ENCODE data around the gene GPR34.
"Not testable (repeated sequence)": the region's sequence is repeated elsewhere in the genome, so short reads cannot be mapped to it uniquely, and the experiment has no call there.

The GPR34 gene

GRCh38 chrX:41695426-41695825 is 6.7 kb downstream of the GPR34 start:
- no peak for DNase-seq

DNA sequence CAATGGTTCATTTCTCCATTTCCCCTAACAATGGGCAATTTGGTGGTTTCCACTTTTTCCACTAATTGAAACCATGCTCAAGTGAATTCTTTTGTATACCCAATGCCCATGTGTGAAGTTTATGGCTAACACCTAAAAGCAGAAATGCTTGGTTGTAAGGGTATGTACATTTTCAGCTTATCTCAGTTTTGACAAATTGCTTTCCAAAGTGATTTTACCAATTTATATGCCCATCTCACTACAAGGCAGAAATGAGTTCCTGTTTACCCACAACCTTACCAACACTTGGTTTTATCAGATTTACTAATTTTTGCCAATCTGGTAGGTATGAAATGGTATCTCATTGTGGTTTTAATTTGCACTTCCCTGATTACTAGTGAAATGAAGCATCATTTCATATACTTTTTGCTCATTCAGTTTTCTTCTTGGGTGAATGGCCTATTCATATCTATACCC is 14.8 kb downstream of the GPR34 start:
- no peak for DNase-seq

DNA sequence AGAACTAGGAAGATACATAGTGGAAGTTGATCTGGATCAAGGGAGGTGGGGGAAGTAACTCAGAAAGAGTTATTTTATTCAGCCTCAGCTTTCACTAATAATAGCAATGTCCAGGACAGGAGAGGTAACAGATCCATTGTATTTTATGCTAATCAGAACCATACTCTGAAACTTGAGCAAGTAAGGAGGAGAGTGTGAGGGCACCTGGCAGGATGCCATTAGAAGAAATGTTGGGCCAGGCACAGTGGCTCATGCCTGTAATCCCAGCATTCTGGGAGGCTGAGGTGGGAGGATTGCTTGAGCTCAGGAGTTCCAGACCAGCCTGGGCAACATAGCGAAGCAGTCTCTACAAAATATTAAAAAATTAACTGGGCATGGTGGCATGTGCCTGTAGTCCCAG is 16.3 kb downstream of the GPR34 start:
- no peak for DNase-seq

- no peak for DNase-seq
Observed at GRCh38 chrX:41705680-41706374, 17.1 kb downstream of the GPR34 start.

- DNase-seq: no peak
Observed at GRCh38 chrX:41707218-41707617, 18.4 kb downstream of the GPR34 start.

DNA sequence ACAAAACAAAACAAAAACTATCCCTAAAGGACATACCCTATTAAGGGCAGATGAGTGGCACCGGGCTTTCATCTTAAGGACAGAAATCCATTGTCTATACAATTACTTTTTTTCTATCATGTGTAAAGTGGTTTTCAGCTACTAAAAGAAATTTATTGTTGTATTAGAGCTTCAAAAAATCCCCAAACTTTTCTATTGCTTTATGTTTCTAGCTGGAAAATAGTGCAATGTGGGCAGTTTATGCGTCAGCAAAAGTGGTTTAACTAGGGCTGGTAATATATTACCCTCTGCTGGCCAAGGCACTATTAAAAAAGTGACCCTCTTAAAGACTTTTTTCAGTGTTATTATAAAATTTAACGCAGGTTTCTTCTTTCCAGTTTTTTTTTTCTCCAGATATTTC is 19.7 kb downstream of the GPR34 start:
- DNase-seq: no peak

DNA sequence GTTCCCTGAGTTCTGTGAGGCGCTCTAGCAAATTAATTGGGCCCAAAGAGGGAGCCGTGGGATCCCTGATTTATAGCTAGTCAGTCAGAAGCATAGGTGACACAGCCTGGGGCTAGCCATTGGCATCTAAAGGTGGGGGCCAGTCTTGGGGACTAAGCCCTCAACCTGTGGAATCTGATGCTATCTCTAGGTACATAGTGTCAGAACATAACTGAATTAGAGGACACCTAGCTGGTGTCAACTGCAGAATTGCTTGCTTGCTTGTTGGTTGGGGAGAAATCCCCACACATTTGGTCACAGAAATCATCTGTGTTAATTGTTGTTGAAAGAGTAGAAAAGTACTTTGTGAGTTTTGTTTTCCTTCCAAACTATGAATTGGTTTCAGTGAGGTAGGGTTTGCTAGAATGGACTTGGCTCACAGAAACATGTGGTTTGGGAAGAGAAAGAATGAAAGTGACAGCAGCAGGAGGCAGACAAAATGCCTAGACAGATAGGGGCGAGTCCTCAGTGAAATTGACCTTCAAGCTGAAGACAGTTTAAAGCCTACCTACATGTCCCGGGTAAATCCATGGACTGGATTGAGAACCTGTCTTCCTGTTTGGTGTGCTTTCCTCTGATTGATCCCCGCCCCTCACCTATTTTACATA is 22.4 kb downstream of the GPR34 start:
- no peak for DNase-seq

DNA sequence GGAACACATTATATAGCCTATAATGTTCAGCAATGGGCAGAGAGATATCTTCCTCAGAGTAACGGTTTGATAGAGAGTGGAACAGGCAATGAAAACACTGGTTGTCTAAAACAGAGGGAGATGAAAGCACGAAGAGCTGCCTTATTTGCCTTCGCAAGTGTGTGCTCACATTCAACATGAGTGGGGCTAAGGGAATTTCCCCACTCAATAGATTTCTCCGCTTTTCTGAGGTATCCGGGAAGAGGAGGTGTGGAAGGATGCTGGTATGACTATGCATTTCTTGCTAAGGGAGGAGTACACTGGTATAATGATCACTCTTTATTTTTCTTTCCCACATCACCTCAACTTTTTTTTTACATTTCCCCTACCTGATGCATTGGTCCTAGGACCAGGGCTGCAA is 27.4 kb downstream of the GPR34 start:
- no peak for DNase-seq

GRCh38 chrX:41716767-41717473 is 28.1 kb downstream of the GPR34 start:
- DNase-seq: no peak

GRCh38 chrX:41718481-41719235 is 29.9 kb downstream of the GPR34 start:
- DNase-seq: no peak

- not testable (repeated sequence) for DNase-seq
Observed at GRCh38 chrX:41719610-41720009, 30.8 kb downstream of the GPR34 start.

- no peak for DNase-seq
Observed at GRCh38 chrX:41720125-41720779, 31.5 kb downstream of the GPR34 start.

DNA sequence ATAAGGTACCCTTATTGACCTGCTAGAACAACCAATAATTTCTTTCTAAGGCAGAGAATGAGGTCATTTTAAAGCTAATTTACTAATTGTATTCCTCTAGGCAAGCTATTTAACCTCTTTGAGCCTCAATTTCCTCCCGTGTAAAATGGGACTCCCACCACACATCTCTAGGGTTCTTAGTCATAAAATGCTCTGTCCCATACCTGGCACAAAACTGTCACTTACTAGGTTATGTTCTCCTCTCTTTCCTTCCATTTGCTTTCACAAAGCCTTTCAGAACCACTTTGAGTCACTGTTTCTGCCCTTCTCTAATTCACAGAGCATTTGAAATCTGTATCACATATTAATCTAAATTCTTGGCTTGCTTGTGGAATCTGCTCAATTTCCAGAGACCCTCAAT is 32.8 kb downstream of the GPR34 start:
- no peak for DNase-seq

DNA sequence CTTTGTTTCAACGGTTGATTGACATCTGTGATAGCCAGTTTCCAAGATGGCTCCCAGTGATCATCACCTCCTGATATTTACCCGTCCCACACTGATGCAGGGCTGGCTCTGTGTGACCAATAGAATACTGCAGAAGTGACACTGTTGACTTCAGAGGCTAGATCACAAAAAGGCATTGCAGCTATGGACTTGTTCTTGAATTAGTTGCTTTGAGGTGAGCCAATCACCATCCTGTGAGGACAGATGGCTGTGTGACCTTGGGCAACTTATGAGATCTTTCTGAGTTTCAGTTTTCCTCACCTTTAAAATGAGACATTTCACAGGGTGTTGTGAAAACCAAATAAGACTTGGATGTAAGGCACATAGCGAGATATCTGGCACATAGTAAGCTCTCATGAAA is 33.4 kb downstream of the GPR34 start:
- DNase-seq: no peak

GRCh38 chrX:41722816-41723618 is 34.2 kb downstream of the GPR34 start:
- no peak for DNase-seq

- no peak for DNase-seq
Observed at GRCh38 chrX:41723826-41724225, 35.1 kb downstream of the GPR34 start, which contains the start of gene GPR82. TSS of gene GPR82 (plus strand) at chrX:41724181. CDS start at chrX:41727027, 2,846 bp downstream.

GRCh38 chrX:41728125-41728524 is 39.4 kb downstream of the GPR34 start:
- no peak for DNase-seq

GRCh38 chrX:41730081-41730480 is 41.3 kb downstream of the GPR34 start:
- DNase-seq: no peak

DNA sequence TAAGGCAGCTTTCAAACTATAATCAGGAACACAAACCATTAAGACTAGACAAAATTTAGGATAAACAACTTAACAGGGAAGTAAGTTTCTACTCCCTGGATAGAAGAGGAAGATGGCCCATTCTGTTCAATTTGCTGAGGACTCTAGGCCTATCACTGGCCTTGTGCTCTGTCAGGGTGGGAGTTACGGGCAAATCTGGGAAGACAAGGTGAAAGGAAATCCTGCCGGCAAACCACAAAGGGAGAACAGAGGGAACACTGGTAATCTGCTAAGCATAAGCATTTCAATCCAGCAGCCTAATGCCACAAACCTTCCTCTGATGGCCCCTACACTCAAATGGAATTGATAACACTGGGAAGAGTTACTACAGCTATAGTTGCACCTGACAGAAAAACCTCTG is 43.5 kb downstream of the GPR34 start:
- DNase-seq: no peak

DNA sequence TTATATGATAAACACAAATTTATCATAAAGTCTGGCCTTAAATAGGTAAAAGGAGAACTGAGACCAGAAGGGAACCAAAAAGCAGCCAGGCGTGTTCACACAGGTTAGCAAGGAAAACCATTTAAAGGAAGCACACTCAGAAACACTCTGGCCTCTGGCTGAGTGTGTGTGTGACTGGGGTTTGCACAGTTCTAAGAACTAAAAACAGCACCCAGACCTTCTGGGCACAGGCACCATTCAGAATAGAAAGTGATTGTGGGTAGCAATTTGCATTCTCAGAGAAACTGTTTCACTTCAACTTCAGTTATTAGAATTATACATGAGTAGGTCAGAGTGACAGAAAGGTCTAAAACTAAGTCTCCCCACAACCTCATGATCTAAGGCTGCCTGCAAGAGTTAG is 45.2 kb downstream of the GPR34 start:
- no peak for DNase-seq

GRCh38 chrX:41734530-41734929 is 45.8 kb downstream of the GPR34 start:
- DNase-seq: no peak

- no peak for DNase-seq
Observed at GRCh38 chrX:41737065-41737464, 48.3 kb downstream of the GPR34 start.
